MM.1S (cell line): ENCODE measurements around the gene PCNX3.

Experiments used
- EZH2 ChIP-seq: fragments of 300-600 bp; sonication (generic); optimal IDR thresholded peaks from 2 replicates; pipeline ENCODE3; 2017; ENCODE audit warnings: low read depth, mild to moderate bottlenecking, antibody characterized with exemption, low read length, mixed read lengths
- TF ChIP-seq, protein P1 (sequence below): fragments of 300-600 bp; sonication (generic); IDR thresholded peaks from 2 replicates; pipeline ENCODE4 v1.5.1; 2016; ENCODE audit warnings: antibody characterized with exemption, low read length, mixed read lengths

DNA sequence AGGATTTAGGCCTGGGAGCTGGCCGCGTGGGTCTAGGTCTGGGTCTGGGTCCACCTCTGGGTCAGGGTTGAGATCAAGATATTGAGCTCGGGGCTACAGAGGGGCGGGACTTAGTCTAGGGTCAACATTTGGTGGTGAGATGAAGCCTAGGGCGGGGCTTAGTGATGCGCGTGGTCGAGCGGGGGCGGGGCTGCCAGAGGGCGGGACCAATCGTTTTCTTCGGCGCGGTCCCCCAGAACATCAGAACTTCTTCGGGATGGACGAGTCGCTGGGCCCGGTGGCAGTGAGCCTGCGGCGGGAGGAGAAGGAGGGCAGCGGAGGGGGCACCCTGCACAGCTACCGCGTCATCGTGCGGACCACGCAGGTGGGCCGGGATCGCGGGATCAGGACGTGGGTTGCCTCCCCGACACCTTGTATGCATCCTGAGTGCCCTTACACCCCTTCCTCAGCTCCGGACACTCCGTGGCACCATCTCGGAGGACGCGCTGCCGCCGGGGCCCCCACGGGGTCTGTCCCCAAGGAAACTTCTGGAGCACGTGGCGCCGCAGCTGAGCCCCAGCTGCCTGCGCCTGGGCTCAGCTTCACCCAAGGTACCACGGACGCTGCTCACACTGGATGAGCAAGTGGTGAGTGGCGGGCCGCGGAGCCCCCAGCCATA, 26.6 kb downstream of the PCNX3 start:
- TF ChIP-seq, protein P1, sequence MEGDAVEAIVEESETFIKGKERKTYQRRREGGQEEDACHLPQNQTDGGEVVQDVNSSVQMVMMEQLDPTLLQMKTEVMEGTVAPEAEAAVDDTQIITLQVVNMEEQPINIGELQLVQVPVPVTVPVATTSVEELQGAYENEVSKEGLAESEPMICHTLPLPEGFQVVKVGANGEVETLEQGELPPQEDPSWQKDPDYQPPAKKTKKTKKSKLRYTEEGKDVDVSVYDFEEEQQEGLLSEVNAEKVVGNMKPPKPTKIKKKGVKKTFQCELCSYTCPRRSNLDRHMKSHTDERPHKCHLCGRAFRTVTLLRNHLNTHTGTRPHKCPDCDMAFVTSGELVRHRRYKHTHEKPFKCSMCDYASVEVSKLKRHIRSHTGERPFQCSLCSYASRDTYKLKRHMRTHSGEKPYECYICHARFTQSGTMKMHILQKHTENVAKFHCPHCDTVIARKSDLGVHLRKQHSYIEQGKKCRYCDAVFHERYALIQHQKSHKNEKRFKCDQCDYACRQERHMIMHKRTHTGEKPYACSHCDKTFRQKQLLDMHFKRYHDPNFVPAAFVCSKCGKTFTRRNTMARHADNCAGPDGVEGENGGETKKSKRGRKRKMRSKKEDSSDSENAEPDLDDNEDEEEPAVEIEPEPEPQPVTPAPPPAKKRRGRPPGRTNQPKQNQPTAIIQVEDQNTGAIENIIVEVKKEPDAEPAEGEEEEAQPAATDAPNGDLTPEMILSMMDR: no peak
- no peak for TF ChIP-seq EZH2
